OCI-LY7 (cell line): ENCODE measurements around the gene VPS8. TPM values are rescaled to one million over a fixed set of nuclear protein-coding genes. Genes with fewer than 3 reads are reported as not detected.
"Not testable (repeated sequence)": the region's sequence is repeated elsewhere in the genome, so short reads cannot be mapped to it uniquely, and the experiment has no call there.

Experiments
- BruUV-seq: library from RNA; stranded (reverse); fragments of 400-500 nt; replicated peaks from 2 replicates; lab custom pipeline; 2021; lab: Mats Ljungman, UMichigan
- CTCF ChIA-PET: fragments of 300-600 bp; sonication (Branson Sonifier 250); formaldehyde crosslinking; loops from one replicate; lab custom pipeline; 2022; ENCODE audit warnings: antibody characterized with exemption; ENCODE audit not compliant: unreplicated experiment; lab: Charles Lee
- POLR2A ChIA-PET: fragments of 300-600 bp; sonication (Branson Sonifier 250); formaldehyde crosslinking; loops from one replicate; lab custom pipeline; 2022; ENCODE audit warnings: antibody characterized with exemption; lab: Charles Lee
- DNase-seq: peaks from one replicate; pipeline ENCODE4 v3.0.0-alpha.2; 2015; ENCODE audit warnings: low spot score
- H2AFZ ChIP-seq: fragments of 200-600 bp; sonication (generic), shearing (Covaris generic); 2 replicates; pipeline ENCODE4 v1.6.1; 2014; ENCODE audit warnings: mild to moderate bottlenecking, antibody characterized with exemption, low read length, moderate library complexity
- H3K27ac ChIP-seq: fragments of 200-600 bp; sonication (generic); 2 replicates; pipeline ENCODE4 v1.5.1; 2014; ENCODE audit warnings: mixed run types, low read depth, mild to moderate bottlenecking, moderate library complexity, low read length, inconsistent platforms; ENCODE audit not compliant: poor library complexity, severe bottlenecking
- H3K36me3 ChIP-seq: fragments of 200-600 bp; sonication (generic); 2 replicates; pipeline ENCODE4 v1.6.1; 2014; ENCODE audit warnings: mild to moderate bottlenecking, antibody characterized with exemption, low read length, moderate library complexity, mixed read lengths; ENCODE audit not compliant: insufficient read depth
- H3K4me1 ChIP-seq: fragments of 200-600 bp; sonication (generic); 2 replicates; pipeline ENCODE4 v1.5.1; 2014; ENCODE audit warnings: mild to moderate bottlenecking, low read length; ENCODE audit not compliant: insufficient read depth, poor library complexity, severe bottlenecking
- H3K4me2 ChIP-seq: fragments of 200-600 bp; sonication (generic); 2 replicates; pipeline ENCODE4 v1.6.1; 2014; ENCODE audit warnings: mild to moderate bottlenecking, low read length
- H3K4me3 ChIP-seq: fragments of 200-600 bp; sonication (generic); 2 replicates; pipeline ENCODE4 v1.5.1; 2014; ENCODE audit warnings: mild to moderate bottlenecking, low read depth, low read length; ENCODE audit not compliant: poor library complexity, severe bottlenecking
- H3K79me2 ChIP-seq: fragments of 200-600 bp; sonication (generic); 2 replicates; pipeline ENCODE4 v1.6.1; 2016; ENCODE audit warnings: low read depth, mild to moderate bottlenecking, low read length, moderate library complexity, mixed read lengths; ENCODE audit not compliant: insufficient read depth
- H3K9me2 ChIP-seq: fragments of 200-600 bp; sonication (generic); 2 replicates; pipeline ENCODE4 v1.6.1; 2016; ENCODE audit warnings: mild to moderate bottlenecking, low read length, mixed read lengths; ENCODE audit not compliant: insufficient read depth
- H3K9me3 ChIP-seq: fragments of 200-600 bp; sonication (generic); 2 replicates; pipeline ENCODE4 v1.6.1; 2014; ENCODE audit warnings: mild to moderate bottlenecking, mixed run types, low read length, mixed read lengths
- H4K20me1 ChIP-seq: fragments of 200-600 bp; sonication (generic); 2 replicates; pipeline ENCODE4 v1.6.1; 2014; ENCODE audit warnings: mild to moderate bottlenecking, antibody characterized with exemption, low read length, moderate library complexity, mixed read lengths; ENCODE audit not compliant: insufficient read depth
- EZH2phosphoT487 ChIP-seq: fragments of 200-600 bp; sonication (generic); IDR thresholded peaks from 2 replicates; pipeline ENCODE4 v1.6.1; 2018; ENCODE audit warnings: low read depth, borderline replicate concordance, mild to moderate bottlenecking, mixed run types, antibody characterized with exemption, low read length, moderate library complexity, mixed read lengths
- intact Hi-C: fragments of 100-400 bp; cut with micrococcal nuclease; formaldehyde crosslinking; loops from one replicate; pipeline ENCODE4 v1.10.0; 2022; ENCODE audit not compliant: unreplicated experiment
- total RNA-seq, 2 experiments: library from RNA; depleted of rRNA in 1 of 2; stranded (reverse); fragments of >200 nt in 1 of 2; shearing (Covaris generic) in 1 of 2; gene quantifications; 2 replicates each; pipeline ENCODE4 v1.2.3, GENCODE V29; 2014 to 2022
- TF ChIP-seq, protein P1 (sequence below): fragments of 200-600 bp; sonication (generic); conservative IDR thresholded peaks from 2 replicates; pipeline ENCODE4 v1.5.1; 2014; ENCODE audit warnings: mild to moderate bottlenecking, antibody characterized with exemption, low read length, moderate library complexity, mixed read lengths

The VPS8 gene
- total RNA-seq, 2 experiments from 2014 or later: 33.5 to 44.9 TPM

DNA sequence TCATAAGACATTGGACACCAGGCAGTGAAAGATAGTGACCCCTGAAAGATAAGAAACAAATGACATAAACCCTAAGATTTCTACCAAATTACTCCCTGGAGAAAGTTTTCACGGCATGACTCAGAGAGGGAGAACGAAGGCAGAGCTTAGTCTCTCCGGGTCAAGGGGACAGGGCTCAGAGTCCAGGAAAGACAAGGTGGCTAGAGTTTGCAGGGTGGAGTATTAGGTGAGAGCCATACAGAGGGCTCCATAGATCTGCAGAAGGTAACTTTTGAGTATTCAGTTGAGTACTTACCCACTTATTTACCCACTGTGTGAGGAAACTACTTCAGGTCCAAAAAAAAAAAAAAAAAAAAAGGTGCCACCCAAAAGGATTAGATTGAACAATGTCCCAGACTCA, 197.7 kb downstream of the VPS8 start:
- Histone ChIP-seq H3K9me3 (no peaks in the 10 kb centered on the region), H3K27ac (no peak overlapping the region), H3K36me3 (no peaks in the 10 kb centered on the region; the same call in 1 of the 2 replicates), H3K4me3 (no peak overlapping the region), H3K79me2 (no peaks in the 10 kb centered on the region), H3K4me1 (no peaks in the 10 kb centered on the region), H4K20me1 (no peaks in the 10 kb centered on the region), H2AFZ (no peak overlapping the region), H3K9me2 (no peaks in the 10 kb centered on the region), H3K4me2 (no peak overlapping the region)
- no TSS peak for BruUV-seq
- POLR2A ChIA-PET: interaction anchor here (0.7 to 1.4 kb wide), 2 partner anchors 14 to 139 kb away, joined by 4 to 10 read pairs; no protein-coding TSS in a partner anchor
- no peak for DNase-seq
- intact Hi-C loops: no loop called here
- TF ChIP-seq, protein P1, sequence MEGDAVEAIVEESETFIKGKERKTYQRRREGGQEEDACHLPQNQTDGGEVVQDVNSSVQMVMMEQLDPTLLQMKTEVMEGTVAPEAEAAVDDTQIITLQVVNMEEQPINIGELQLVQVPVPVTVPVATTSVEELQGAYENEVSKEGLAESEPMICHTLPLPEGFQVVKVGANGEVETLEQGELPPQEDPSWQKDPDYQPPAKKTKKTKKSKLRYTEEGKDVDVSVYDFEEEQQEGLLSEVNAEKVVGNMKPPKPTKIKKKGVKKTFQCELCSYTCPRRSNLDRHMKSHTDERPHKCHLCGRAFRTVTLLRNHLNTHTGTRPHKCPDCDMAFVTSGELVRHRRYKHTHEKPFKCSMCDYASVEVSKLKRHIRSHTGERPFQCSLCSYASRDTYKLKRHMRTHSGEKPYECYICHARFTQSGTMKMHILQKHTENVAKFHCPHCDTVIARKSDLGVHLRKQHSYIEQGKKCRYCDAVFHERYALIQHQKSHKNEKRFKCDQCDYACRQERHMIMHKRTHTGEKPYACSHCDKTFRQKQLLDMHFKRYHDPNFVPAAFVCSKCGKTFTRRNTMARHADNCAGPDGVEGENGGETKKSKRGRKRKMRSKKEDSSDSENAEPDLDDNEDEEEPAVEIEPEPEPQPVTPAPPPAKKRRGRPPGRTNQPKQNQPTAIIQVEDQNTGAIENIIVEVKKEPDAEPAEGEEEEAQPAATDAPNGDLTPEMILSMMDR: no peak
- no peak for TF ChIP-seq EZH2phosphoT487
- CTCF ChIA-PET: no interaction called here

DNA sequence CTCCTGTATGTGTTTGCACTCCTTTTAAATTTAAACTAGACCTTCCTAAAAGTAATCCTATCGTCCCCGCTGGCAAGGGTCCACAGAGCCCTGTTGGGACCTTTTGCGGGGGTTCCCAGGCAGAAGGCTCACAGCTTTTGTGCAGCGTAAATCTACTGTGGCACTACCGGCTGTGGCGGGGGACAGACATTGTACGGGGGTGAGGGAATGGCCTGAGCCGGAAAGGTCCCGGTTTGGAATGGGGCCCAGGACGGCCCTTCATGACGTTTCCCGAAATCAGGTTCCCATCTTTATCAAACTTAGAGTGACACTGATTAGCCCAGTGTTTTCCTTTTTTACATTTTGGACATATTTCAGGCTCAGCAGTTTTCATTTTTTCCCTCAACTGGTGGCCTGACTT, 205.6 kb downstream of the VPS8 start:
- POLR2A ChIA-PET, CTCF ChIA-PET, H3K9me3 ChIP-seq, H3K4me1 ChIP-seq, H3K79me2 ChIP-seq, H2AFZ ChIP-seq, H3K4me3 ChIP-seq, H3K36me3 ChIP-seq, H3K4me2 ChIP-seq, H3K27ac ChIP-seq, DNase-seq, BruUV-seq, intact Hi-C loops, H3K9me2 ChIP-seq, H4K20me1 ChIP-seq: not testable (repeated sequence)

- intact Hi-C loops, BruUV-seq, H3K9me3 ChIP-seq, H3K4me1 ChIP-seq, DNase-seq, H3K36me3 ChIP-seq, H4K20me1 ChIP-seq, POLR2A ChIA-PET, H3K27ac ChIP-seq, H3K4me2 ChIP-seq, H2AFZ ChIP-seq, H3K79me2 ChIP-seq, H3K9me2 ChIP-seq, H3K4me3 ChIP-seq: not testable (repeated sequence)
- CTCF ChIA-PET: interaction anchor here (1.1 kb wide), 1 partner anchor 12 kb away, joined by 3 read pairs; no protein-coding TSS in a partner anchor
Measured at GRCh38 chr3:185017996-185018395, 206.0 kb downstream of the VPS8 start.

DNA sequence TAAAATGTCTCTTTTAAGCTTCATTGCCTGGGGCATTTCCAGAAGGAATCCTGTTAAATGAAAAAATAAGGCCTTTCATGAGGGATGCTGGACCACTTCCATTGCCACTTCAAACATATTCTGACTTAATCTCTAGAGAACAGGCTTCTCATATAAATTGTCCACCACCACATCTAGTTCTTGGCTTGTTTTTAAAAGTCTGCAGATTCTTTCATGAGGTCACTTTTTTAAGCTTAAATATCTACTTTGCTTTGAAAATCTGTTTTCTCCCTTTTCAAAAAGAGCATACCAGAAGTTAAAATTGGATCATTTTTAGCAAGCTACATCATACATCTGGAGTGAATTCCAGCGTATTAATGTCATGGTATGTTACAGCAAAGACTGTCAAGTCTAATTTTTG, 209.3 kb downstream of the VPS8 start:
- no peaks in the 10 kb centered on the region for H3K9me2 ChIP-seq
- no TSS peak for BruUV-seq
- H3K9me3 ChIP-seq: no peaks in the 10 kb centered on the region
- no peaks in the 10 kb centered on the region; the same call in 1 of the 2 replicates for H3K36me3 ChIP-seq
- H3K27ac ChIP-seq: no peak overlapping the region
- no peaks in the 10 kb centered on the region for H4K20me1 ChIP-seq
- POLR2A ChIA-PET: interaction anchor here (0.9 to 1.0 kb wide), 2 partner anchors 10 to 13 kb away, joined by 3 read pairs; no protein-coding TSS in a partner anchor
- H2AFZ ChIP-seq: no peak overlapping the region
- no peak overlapping the region for H3K4me3 ChIP-seq
- H3K79me2 ChIP-seq: no peaks in the 10 kb centered on the region
- DNase-seq: no peak
- intact Hi-C loops: no loop called here
- TF ChIP-seq, protein P1: no peak
- no peak for TF ChIP-seq EZH2phosphoT487
- CTCF ChIA-PET: no interaction called here
- H3K4me1 ChIP-seq: no peaks in the 10 kb centered on the region
- no peak overlapping the region for H3K4me2 ChIP-seq
